ENCODE results near the gene OCSTAMP.

The OCSTAMP gene

DNA sequence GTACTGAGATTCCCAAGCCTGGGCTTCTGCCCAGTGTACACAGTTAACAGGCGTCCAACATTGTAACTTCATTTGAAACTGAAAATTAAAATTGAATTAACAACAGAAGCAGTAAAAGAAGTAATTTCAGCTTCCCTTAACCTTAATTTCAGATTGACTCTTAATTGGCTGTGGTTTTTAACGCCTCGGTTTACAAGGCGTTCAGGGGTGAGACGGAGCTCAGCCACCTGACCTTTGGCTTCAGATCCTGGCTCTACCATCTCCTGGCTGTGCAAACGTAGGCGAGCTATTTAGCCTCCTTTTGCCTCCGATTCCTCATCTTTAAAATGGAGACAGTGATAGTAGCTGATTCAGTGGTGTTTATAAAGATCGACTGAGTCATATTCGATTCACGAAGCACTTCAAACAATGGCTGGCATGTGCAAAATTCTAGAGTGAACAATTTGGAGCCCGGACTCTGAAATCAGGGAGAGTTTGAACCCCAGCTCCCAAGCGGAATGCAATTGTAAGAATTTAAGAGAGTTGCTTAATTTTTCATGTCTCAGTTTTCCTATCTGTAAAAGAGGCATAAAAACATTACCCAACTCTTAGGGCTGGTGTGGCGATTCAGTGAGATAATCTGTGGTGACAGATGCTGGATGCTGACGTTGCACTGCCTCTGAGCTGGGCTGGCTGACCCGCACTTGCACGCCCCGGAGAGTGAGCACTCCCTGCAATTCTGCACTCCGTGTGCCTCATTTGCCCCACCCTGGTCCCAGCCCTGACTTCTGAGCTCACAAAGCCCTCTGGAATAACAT is 23.5 kb upstream of the OCSTAMP start:
- DNase-seq (ENCODE audit: low read depth in 2 of 2) = no peak

GRCh38 chr20:46573234-46573633 is 22.8 kb upstream of the OCSTAMP start:
- DNase-seq (ENCODE audit: low read depth in 2 of 2) = no peak

GRCh38 chr20:46572790-46573189 is 22.3 kb upstream of the OCSTAMP start:
- DNase-seq (ENCODE audit: low read depth in 2 of 2) = no peak

DNA sequence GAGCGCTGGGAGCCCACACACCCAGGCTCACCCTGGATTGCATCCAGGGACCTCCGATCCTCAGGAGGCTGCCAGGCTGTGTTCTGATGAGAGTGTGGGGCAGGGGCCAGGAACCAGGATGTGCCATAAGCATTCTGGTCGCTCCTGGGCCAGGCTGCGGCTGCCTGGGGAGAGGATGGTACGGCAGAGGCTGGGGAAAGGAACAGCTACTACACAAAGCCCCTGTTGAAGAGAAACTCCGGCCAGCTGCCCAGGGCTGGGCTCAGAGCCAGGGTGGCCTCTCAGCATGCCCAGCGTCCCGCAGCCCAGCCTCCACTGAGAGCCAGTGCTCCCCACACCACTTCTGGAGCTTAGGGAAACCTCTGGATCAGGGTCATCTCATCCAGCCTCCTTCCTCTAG is 21.7 kb upstream of the OCSTAMP start:
- DNase-seq (ENCODE audit: low read depth in 2 of 2) = no peak

GRCh38 chr20:46571418-46571817 is 21.0 kb upstream of the OCSTAMP start:
- DNase-seq (ENCODE audit: low read depth in 2 of 2) = no peak

- no peak for DNase-seq (ENCODE audit: low read depth in 2 of 2)
Measured at GRCh38 chr20:46570956-46571355, 20.5 kb upstream of the OCSTAMP start.

GRCh38 chr20:46569961-46570360 is 19.5 kb upstream of the OCSTAMP start:
- no peak for DNase-seq (ENCODE audit: low read depth in 2 of 2)

- no peak for DNase-seq (ENCODE audit: low read depth in 2 of 2)
Measured at GRCh38 chr20:46568570-46569129, 18.2 kb upstream of the OCSTAMP start.

DNA sequence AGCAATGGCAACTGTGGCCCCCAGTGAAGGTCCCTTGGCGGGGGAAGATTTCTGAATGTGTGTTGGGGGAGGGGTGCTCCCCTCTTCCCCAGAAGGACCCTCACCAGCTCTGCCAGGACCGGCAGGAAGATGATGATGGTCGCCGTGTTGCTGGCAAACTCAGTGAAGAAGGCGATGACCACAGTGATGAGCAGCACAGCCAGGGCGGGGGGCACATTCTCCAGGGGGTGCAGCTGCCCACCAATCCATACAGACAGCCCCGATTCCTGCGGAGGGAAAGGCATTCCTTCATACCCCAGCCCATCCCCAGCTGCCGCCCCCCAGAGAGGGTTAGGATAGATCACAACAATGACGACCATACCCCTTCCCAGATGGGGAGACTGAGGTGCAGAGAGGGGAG is 15.7 kb upstream of the OCSTAMP start:
- no peak for DNase-seq (ENCODE audit: low read depth in 2 of 2)

DNA sequence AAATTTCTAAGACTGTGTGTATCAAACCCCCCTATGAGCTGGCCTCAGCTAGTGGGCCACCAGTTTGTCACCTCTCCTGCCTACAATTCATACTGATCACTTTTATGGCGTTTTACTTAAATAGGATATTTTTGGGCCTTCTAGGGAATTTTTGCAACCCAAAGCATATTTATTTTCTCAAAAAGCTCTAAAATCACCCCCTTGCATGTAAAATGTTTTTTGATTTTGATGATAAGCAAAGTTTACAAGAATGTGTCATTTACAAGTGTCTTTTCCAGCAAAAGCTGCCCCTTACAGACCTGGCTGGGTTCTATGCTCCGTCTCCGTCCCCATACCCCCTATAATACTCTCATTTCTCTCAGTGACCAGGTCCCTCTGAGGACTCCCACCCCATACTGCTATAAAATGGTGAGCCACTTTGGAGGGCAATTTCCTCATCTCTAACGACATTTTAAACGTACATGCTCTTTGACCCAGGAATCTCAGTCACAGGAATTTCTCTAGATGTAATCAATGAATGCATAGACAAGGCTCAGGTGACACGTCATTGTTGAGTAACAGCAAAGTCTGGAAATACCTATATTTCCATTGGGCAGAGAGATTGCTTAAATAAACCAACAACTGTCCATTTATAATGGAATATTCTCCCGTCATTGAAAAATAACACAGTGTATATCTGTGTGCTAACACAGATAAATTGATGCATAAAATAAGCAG is 13.9 kb upstream of the OCSTAMP start:
- DNase-seq (ENCODE audit: low read depth in 2 of 2) = no peak

- DNase-seq (ENCODE audit: low read depth in 2 of 2) = no peak
Measured at GRCh38 chr20:46563860-46564221, 13.4 kb upstream of the OCSTAMP start.

GRCh38 chr20:46563170-46563859 is 12.9 kb upstream of the OCSTAMP start:
- DNase-seq (ENCODE audit: low read depth in 2 of 2) = no peak

GRCh38 chr20:46562373-46563169 is 12.1 kb upstream of the OCSTAMP start:
- DNase-seq (ENCODE audit: low read depth in 2 of 2) = peak; percentile 58 to 71

DNA sequence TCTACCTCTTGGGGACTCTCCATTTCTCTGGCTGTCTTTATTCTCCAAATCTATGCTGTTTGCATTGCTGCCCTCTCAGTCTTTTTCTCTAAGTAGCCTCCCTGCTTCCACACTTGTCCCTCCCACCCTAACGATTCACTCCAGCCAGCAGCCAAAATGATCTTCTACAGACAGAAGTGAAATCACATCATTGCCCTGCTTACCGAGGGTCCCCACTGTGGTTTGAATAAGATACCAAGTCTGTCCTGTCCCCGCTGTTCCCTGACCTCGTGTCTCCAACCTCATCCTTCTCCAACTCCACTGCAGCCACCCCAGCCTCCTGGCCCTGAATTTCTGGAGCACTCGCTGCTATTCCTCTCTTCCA is 11.5 kb upstream of the OCSTAMP start:
- DNase-seq (ENCODE audit: low read depth in 2 of 2) = no peak

- DNase-seq (ENCODE audit: low read depth in 2 of 2) = no peak
Measured at GRCh38 chr20:46559685-46560440, 9.4 kb upstream of the OCSTAMP start.

DNA sequence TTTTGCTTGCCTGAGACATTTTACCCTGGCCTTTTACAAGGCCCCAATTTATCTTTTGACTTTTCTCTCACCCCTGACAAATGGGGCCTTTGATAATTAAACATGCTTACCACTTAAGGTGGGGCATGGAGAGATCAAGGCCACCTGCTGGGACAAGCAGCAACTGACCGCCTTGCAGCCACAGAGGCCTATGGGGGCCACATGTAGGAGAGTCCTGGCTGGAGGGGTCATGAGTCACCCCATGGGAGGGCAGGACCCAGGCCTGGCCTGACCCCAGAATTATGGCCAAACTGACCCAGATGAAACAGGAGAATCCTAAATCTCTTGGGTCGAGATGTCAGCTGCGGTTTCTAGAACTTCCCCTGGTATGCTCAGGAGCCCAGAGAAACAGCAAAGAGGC is 8.5 kb upstream of the OCSTAMP start:
- no peak for DNase-seq (ENCODE audit: low read depth in 2 of 2)

DNA sequence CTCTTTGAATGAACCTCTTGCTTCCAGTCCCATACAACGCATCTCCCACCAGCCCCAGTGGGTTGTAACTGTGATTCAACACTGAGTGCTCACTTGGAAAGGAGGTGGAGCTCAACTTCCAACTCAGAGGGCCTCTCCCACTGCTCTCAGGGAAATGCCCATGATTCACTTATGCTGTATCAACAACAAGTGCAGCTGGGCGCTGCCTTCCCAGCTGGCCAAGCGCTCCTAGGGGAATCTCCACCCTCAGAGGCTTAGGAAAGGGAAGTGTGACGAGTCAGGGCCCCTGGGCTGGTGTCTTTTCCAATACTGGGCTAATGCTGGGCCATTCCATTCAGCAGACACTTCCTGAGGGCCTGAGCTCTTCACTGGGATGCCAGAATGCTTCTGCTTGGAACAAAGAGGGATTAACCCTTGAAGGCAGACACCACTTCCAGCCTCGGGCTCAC is 8.1 kb upstream of the OCSTAMP start:
- peak; percentile 22 to 61 for DNase-seq (ENCODE audit: low read depth in 2 of 2)

DNA sequence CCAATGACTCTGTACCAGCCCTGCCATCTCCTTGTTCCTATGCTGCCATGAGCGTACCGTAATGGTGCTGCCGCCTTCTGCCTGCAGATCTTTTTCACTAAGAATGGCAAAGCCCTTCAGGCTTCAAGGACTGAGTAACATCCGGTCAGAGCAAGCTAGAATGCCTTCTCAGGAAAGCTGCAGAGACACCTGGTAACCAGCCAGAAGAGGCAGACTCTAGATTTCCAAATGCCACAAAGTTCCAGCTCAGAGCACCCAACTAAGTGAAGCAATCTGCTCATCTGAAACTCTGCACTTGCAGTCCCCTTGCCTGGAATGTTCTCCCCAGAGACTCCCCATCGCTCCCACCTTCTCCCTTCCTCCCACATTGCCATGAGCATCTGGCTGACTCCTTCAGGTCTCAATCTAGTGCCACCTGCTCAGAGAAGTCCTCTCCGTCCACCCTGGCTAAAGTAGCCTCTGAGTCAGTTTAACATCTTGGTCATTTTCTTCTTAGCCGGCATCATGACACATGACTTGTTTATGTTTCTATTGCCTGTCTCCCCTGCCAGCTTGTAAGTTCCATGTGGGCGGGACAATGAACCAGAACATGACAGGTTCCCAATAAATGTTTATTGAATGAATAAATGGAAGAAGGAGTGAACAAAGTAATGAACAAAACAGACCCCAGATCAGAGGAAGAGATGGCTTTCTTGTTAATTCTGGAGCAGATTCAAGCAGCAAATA is 6.9 kb upstream of the OCSTAMP start:
- DNase-seq (ENCODE audit: low read depth in 2 of 2) = no peak

DNA sequence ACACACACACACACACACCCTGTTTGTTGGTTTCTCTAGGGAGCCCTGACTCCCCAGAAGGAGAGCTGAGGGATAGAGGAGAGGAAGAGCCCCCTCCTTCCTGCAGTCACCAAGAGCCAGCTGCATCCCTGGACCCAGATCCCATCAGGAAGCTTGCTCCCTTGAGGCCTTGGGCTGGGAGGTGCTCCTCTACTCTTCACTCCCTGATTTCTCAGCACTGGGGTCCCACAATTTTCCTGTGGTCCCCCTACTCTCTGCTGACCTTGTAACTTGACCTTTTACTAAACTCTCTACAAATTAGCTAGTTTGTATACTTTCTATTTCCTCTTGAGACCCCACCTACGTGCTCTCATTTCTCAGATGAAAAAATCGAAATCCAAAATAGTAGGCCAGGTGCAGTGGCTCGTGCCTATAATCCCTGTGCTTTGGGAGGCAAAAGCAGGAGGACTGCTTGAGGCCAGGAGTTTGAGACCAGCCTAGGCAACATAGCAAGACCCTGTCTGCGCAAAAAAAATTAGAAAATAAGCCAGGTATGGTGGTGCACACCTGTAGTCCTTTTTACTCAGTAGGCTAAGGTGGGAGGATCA is 5.0 kb upstream of the OCSTAMP start:
- no peak for DNase-seq (ENCODE audit: low read depth in 2 of 2)

DNA sequence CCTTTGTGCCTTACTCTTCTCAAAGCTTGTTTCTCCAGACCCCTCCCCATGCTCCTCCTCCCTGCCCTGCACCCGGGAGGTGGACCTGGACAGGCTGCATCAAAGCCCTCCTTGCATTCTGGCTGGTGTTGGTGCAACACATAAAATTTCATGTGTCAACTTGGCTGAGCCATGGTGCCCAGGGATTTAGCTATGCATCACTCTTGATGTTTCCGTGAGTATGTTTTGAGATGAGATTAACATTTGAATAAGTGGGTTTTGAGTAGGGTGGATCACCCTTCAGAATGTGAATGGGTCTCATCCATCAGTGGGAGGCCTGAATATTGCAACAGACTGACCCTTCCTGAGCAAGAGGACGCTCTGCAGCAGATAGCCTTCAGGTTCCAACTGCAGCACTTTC is 4.4 kb upstream of the OCSTAMP start:
- no peak for DNase-seq (ENCODE audit: low read depth in 2 of 2)
